SK-N-MC (cell line): ENCODE data around the gene SLFN5.
"Not testable (repeated sequence)": the region's sequence is repeated elsewhere in the genome, so short reads cannot be mapped to it uniquely, and the experiment has no call there.

Source experiments
- EZH2 ChIP-seq: fragments of 200-600 bp; sonication (generic); IDR thresholded peaks from one replicate; pipeline ENCODE4 v1.6.1; 2017; ENCODE audit warnings: antibody characterized with exemption
- POLR2AphosphoS5 ChIP-seq: IDR thresholded peaks from 2 replicates; pipeline ENCODE4 v1.6.1; 2012; ENCODE audit warnings: mild to moderate bottlenecking, low read depth, low read length, borderline replicate concordance

DNA sequence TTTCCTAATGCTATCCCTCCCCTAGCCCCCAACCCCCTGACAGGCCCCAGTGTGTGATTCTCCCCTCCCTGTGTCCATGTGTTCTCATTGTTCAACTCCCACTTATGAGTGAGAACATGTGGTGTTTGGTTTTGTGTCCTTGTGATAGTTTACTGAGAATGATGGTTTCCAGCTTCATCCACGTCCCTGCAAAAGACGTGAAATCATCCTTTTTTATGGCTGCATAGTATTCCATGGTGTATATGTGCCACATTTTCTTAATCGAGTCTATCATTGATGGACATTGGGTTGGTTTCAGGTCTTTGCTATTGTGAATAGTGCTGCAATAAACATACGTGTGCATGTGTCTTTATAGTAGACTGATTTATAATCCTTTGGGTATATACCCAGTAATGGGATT lies 8.6 kb upstream of the SLFN5 start:
- TF ChIP-seq POLR2AphosphoS5, EZH2: not testable (repeated sequence)
